Measurements from ENCODE around the gene KLHL29. TPM values are rescaled to one million over a fixed set of nuclear protein-coding genes. Genes with fewer than 3 reads are reported as not detected.

The KLHL29 gene
- total RNA-seq, 1 donor from 2014 or later: 12.9 TPM

- H3K9me3 ChIP-seq: no peaks in the 10 kb centered on the region
- no peaks in the 10 kb centered on the region for H3K27me3 ChIP-seq (ENCODE audit: low read depth)
- H3K4me3 ChIP-seq: no peak overlapping the region
- TF ChIP-seq CTCF (IDR thresholded peaks at IDR 0.05): no peak
- intact Hi-C loops (cut with DNase I): no loop called here
- no peak for DNase-seq
- no peak overlapping the region for H3K27ac ChIP-seq
- ATAC-seq: peak in 1 of 2 donors; percentile 42
- peaks cover 5% of the 10 kb centered on the region for H3K4me1 ChIP-seq
- peaks cover 21% of the 10 kb centered on the region for H3K36me3 ChIP-seq
Observed at GRCh38 chr2:23711979-23712755, 327.2 kb downstream of the KLHL29 start.

- H3K4me1 ChIP-seq: peaks cover 5% of the 10 kb centered on the region
- TF ChIP-seq CTCF (IDR thresholded peaks at IDR 0.05): no peak
- DNase-seq (no peak), ATAC-seq (peak in 1 of 2 donors; percentile 9)
- H3K27ac ChIP-seq: no peak overlapping the region
- no peaks in the 10 kb centered on the region for H3K27me3 ChIP-seq (ENCODE audit: low read depth)
- no peaks in the 10 kb centered on the region for H3K9me3 ChIP-seq
- intact Hi-C loops (cut with DNase I): no loop called here
- peaks cover 15% of the 10 kb centered on the region for H3K36me3 ChIP-seq
- H3K4me3 ChIP-seq: no peak overlapping the region
Observed at GRCh38 chr2:23712756-23713151, 327.8 kb downstream of the KLHL29 start.

- Histone ChIP-seq H3K4me3 (no peak overlapping the region), H3K4me1 (peaks cover 5% of the 10 kb centered on the region), H3K27ac (no peak overlapping the region), H3K27me3 (ENCODE audit: low read depth) (no peaks in the 10 kb centered on the region), H3K36me3 (peaks cover 10% of the 10 kb centered on the region), H3K9me3 (no peaks in the 10 kb centered on the region)
- ATAC-seq (no peak), DNase-seq (no peak)
- intact Hi-C loops (cut with DNase I): no loop called here
- TF ChIP-seq CTCF (IDR thresholded peaks at IDR 0.05): no peak
Observed at GRCh38 chr2:23713351-23713750, 328.4 kb downstream of the KLHL29 start.

GRCh38 chr2:23718931-23719700 is 334.1 kb downstream of the KLHL29 start:
- intact Hi-C loops (cut with DNase I): no loop called here
- no peak for ATAC-seq
- Histone ChIP-seq H3K4me1 (no peaks in the 10 kb centered on the region), H3K4me3 (no peak overlapping the region), H3K9me3 (peaks cover 11% of the 10 kb centered on the region), H3K36me3 (no peaks in the 10 kb centered on the region), H3K27ac (no peak overlapping the region), H3K27me3 (ENCODE audit: low read depth) (no peaks in the 10 kb centered on the region)
- no peak for TF ChIP-seq CTCF (IDR thresholded peaks at IDR 0.05)
- DNase-seq: no peak

- no peak for TF ChIP-seq CTCF (IDR thresholded peaks at IDR 0.05)
- H3K4me1 ChIP-seq: no peaks in the 10 kb centered on the region
- no peak overlapping the region for H3K4me3 ChIP-seq
- intact Hi-C loops (cut with DNase I): no loop called here
- no peaks in the 10 kb centered on the region for H3K36me3 ChIP-seq
- H3K27ac ChIP-seq: no peak overlapping the region
- ATAC-seq: no peak
- DNase-seq: no peak
- no peaks in the 10 kb centered on the region for H3K27me3 ChIP-seq (ENCODE audit: low read depth)
- peaks cover 11% of the 10 kb centered on the region for H3K9me3 ChIP-seq
Observed at GRCh38 chr2:23719716-23720115, 334.7 kb downstream of the KLHL29 start.
